ENCODE measurements around the gene PIK3R1. TPM values are rescaled to one million over a fixed set of nuclear protein-coding genes. Genes with fewer than 3 reads are reported as not detected.

The PIK3R1 gene
- total RNA-seq, 4 donors from 2014 or later = 244 to 563 (median 329) TPM

GRCh38 chr5:68350176-68350575, 134.6 kb downstream of the PIK3R1 start:
- Histone ChIP-seq H3K4me1 (no peaks in the 10 kb centered on the region), H3K36me3 (no peaks in the 10 kb centered on the region), H3K9me3 (no peaks in the 10 kb centered on the region), H3K27me3 (no peaks in the 10 kb centered on the region), H3K27ac (replicated peaks in 1 of 4) (no peak overlapping the region), H3K4me3 (no peak overlapping the region)
- intact Hi-C loops (cut with DNase I) = no loop called here
- no peak for DNase-seq (ENCODE audit: extremely low spot score)
- no peak for TF ChIP-seq EP300 (IDR thresholded peaks at IDR 0.05)
- TF ChIP-seq POLR2A (IDR thresholded peaks at IDR 0.05; ENCODE audit: low read depth) = no peak
- no peak for TF ChIP-seq POLR2AphosphoS5 (IDR thresholded peaks at IDR 0.05)
- TF ChIP-seq CTCF (IDR thresholded peaks at IDR 0.05) = no peak
- WGBS = 91% methylated on average over 4 of the region's 4 CpGs
